SKM-1 treated with dmso at 0.1 percent for 144 hours (cell line): Measurements from ENCODE around the gene RTN4RL1.

Experiments used
- DNase-seq: peaks from one replicate; lab custom pipeline; 2025; ENCODE audit not compliant: unreplicated experiment; lab: John Stamatoyannopoulos, UW

The RTN4RL1 gene, protein sequence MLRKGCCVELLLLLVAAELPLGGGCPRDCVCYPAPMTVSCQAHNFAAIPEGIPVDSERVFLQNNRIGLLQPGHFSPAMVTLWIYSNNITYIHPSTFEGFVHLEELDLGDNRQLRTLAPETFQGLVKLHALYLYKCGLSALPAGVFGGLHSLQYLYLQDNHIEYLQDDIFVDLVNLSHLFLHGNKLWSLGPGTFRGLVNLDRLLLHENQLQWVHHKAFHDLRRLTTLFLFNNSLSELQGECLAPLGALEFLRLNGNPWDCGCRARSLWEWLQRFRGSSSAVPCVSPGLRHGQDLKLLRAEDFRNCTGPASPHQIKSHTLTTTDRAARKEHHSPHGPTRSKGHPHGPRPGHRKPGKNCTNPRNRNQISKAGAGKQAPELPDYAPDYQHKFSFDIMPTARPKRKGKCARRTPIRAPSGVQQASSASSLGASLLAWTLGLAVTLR

DNA sequence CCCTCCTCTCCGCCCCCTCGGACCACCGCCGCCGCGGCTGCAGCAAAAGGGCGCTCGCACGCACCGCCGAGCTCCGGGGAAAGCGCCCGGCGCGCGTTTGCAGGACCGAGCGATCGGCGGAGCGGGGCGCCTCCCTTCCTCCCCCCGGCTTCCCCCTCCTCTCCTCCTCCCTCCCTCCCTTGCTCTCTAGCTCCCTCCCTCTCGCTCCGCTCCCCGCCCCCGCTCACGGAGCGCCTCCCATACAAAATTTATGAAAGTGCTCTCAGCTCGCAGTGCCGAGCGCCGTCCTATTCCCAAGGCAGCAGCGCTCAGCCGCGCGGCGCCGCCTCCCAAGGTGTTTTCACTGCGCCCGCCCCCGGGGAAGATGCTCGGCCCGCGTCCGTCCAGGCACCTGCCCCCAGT is at the start of gene RTN4RL1:
TSS of gene RTN4RL1 (minus strand) at position 115 of the 402 bp plus-strand sequence. CDS start 469 bp downstream, outside the sequence.
- no peak for DNase-seq

DNA sequence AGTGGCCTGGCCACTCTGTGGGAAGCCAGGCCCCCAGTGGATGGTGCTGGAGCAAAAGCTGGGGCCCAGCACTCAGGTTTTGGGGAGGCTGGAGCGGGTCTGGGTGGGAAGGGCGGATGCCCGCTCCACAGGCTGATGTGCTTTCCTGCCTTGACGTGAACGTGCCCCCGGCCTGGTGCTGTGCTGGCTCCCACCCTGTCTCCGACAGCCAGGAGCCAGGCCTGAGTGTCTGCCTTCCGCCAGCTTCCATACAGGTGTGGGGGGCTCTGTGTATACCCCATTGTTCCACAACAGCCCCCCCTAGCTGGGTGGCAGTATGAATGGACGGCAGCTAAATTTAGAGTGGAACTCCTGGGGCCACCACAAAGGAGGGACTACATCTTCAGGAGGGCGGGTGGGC is 49.8 kb upstream of the RTN4RL1 start:
- no peak for DNase-seq

DNA sequence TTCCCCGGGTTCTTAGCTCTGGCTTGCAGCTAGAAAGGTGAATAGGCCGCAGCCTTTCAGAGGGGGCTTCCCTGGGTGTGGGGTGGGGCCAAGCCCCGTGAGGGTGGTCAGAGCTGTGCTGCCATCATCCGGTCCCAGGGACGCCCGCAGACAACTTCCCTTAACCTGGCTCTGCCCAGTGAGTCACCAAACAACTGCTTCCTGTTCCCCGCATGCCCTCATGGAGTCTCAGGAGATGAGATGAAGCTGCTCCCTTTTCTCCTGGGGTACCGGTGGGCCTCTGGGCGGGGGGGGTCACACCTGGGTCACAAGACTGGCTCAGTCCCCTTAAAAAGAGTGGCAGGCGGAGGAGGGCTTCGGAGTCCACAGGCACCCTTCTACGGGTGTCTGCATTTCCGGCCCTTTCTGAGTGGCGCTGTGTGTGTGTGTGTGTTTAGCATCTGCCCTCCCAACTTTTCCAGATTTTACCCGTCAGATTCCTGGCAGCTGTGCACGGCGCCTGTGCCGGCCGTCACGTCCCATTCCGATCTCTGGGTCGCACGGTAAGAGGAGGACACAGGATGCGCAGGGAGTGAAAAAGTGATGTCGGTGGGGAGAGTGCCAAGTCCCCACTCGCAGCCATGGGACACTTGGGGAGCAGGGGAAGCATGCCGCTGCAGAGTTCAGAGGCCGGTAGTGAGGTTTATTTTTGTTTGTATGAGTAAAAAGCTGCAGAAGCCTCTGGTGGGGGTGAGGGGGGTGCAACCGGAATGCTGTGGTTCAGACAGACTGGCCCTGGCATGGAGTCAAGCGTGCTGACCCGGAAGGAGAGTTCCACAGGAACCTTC is 46.5 kb upstream of the RTN4RL1 start:
- DNase-seq, result no peak

DNA sequence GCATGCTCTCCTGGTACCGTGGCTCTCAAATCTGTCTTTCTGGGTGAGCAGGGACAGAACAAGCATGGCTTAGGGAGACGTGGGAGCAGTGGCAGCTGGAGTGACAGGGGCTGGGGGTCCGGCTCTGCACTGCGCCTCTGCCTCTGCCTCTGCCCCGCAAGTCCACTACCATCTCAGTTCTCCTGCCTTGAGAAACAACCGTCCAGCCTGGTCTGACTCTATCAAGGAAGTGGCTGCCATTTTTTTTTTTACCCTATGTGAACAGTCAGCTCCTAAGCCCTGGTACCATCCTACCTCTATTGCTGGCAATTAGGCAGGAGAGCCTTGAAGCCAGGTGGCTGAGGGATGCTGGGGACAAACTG is 45.9 kb upstream of the RTN4RL1 start:
- DNase-seq, result no peak

DNA sequence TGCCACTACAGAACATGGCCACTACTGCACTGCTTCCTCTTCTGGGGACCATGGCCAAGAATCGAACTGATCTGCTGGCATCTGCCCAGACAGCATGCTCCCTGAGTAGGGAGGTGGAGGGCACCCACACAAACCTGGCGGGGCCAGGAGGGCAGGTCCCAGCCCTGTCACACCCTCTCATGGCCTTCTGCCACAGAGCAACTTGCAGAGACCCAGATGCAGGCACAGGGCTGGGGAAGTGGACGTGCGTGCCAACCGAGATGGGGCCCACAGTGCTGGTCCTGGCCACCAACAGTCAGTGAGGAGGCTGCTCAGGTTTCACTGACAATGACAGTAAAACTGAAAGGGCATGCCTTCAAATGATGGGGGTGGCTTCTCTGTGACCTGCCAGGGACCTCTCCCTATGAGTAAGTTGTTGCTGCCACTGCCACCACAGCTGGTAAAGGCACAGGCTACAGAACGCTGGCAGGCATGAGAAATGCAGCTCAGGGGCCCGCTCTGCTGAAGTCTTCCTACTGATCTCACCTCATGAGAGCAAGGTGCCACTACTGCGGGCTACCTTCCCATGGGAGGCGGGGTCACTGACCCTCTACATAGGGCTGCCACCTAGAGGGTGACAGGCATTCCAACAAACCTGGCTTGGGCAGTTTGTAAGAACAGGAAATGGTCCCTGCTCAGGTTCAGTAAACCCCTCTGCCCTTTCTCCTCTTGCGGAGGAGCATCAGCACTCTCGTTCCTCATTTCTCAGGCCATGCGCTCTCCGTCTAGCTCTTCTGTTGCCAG is 45.3 kb upstream of the RTN4RL1 start:
- DNase-seq, result no peak

DNA sequence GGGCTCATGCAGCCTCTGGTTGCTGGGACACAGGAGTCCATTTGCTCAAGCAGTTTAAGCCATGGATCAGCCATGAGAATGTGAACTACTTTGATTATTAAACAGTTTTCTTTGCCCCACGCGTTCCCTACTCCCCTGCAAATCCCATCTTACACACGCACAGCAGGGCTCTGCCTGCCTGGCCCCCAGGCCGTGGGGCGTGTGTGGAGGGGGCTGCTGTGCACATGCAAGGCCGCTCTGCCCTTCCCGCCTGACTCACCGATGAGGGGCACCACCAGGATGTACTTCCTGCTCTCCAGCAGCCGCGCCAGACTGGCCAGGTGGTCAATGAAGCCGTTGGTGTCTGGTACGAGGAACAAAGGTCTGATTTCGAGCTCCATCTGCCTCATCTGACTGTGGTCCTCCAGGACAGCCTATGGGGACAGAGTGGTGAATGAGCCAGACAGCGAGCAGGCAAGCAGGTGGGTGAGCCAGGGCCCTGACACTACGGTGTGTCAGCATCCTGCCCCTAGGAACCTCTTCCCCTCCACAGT is 43.5 kb upstream of the RTN4RL1 start:
- no peak for DNase-seq

DNA sequence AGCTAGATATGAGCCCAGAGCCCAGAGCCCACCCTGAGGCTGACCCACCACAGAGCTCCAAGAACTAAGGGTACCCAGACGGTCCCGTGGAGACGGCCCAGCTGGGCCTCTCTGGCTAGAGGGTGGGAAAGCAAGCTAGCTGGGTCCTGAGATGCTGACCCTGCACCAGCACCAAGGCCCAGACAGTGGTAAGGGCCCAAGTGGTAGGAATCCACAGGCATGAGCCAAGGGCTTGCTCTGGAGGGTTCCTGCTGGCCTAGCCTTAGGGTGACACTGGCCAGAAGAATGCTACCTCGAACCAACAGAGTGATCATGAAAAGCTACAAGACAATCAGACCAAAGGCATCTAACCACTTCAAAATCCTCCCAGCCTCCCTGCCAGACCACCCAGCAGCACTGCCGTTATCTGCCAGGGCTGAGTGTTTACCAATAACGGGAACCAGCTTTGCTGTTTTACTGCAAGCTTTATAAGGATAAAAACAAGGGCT is 42.9 kb upstream of the RTN4RL1 start:
- no peak for DNase-seq

DNA sequence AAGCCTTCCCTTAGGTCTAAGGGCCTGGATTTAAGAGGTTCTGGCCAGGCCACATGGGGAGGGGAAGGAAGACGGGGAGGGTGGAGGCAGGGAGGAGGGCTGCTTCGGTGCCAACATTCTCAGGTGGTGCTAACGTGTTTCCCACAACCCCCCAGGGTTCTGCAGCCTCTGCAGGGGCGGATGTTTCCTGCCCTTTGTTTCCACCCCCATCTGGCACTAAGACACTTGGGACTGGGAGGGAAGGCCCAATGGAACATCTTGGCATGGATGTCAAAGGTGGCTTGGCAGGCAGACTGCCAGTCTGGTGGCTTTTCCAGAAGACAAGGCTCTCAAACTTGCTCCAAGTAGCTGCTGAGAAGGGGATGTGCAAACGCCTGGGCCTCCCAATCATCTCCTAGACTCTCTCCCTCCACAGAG is 42.5 kb upstream of the RTN4RL1 start:
- DNase-seq, result no peak

DNA sequence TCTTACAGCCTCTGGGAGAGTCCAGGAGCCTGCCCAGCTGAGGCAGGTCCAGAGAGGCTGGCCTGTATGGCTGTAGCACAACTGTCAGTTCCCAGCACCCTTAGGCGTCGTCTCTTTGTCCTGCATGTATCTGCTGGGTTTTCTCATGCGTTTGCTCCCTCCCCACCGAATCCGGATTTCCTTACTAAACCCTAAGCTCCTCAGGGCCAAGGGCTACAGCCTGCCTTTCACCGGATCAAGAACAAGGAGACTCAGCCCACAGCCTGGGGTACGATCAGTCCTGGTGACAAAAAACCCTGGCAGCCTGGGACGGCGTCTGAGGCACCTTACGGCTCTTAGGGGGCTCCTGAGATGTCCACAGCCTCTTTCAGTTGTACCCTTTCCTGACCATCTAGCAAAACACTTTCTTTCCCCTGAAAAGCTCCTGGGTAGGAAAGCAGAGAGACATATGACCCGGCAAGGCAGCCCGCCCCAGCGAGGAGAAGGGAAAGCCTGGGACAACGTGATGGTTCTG is 42.0 kb upstream of the RTN4RL1 start:
- DNase-seq, result no peak

DNA sequence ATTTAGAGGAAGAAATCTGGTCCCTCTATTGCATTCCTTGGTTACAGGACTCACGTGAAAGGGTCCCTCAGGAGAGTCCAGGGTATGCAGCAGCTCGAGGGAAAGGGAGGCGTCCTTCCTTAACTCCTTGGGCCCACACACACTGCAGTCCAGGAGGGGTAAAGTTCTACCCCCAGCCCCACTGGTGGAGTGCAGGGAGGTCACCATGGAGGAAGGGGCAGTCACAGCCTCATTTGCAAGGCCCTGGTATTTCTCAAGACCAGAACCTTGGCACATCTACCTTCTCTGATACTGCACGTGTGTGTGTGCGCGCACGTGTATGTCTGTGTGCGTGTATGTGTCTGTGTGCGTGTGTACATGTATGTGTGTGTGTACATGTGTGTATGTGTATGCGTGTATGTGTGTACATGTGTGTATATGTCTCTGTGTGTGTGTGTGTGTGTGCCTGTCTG is 40.8 kb upstream of the RTN4RL1 start:
- no peak for DNase-seq

DNA sequence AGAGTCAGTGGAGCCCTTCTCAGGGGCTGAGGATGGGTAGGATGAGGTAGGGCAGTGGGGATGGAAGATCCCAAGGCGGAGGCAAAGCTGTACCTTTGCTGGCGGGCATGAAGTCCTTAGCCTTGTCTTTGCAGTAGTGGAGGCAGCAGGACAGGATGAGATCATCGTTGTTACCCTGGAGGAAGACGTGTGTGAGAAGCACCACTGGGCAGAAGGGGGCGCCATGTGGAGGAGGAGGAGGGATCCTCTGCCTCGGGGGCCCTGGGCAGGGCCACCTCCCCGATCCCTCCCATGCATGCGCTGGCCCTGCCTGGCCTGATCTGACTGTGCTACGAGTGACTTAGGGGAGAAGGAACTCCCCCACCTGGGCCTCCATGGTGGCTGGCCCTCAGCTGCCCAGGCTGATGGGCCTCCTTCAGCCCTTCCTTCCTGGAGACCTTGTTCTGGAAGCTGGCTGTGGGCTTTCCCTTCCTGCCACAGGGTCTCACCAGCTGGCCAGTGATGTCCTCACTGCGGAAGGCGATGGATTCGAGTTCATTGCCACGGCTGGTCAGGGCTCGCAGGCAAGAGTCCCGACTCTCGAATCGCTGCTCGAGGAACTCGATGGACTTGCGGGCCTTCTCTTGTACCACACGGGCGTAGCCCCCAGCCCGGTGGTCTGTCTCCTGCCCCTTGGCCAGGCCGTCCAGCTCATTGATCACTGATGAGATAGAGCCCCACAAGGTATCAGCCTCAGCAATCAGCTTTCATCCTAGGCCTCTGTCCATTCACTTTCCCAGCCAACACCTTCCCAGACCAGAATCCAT is 40.0 kb upstream of the RTN4RL1 start:
- no peak for DNase-seq

DNA sequence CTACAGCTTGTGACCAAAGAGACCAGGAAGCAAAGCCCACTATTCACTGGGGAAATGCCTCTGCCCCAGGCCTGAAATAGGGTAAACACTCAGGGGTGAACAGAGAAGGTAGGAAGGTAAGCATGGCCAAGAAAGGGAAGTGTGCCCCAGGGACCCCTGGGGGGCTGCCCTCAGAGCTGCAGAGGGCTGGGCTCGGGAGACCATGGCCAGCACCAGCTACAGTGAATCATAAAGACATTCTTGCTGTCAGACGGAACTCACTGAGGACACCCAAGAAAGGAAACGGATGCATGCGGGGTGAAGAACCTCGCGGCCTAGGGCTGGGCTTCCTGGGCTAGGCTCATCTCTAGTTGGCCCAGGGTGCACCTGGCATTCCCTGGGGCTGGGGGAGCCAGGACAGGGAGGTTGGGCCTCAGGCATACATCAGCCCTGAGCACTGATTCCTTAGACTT is 39.4 kb upstream of the RTN4RL1 start:
- no peak for DNase-seq

DNA sequence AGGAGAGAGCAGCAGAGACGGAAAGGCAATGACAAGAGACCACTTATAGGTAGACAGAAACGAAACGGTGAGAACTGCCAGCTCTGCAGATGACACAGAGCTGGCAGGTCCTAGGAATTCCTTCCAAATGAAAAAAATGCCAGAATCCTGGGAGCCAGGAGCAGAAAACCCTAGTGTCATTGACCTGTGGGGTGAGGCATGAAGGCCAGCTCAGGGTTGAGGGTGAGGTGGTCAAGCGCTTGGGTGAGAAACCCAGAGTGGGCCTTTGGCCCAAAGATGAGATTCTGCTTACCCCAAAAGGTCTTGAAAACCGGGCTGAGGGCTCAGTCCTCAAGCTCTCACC is 39.0 kb upstream of the RTN4RL1 start:
- no peak for DNase-seq

DNA sequence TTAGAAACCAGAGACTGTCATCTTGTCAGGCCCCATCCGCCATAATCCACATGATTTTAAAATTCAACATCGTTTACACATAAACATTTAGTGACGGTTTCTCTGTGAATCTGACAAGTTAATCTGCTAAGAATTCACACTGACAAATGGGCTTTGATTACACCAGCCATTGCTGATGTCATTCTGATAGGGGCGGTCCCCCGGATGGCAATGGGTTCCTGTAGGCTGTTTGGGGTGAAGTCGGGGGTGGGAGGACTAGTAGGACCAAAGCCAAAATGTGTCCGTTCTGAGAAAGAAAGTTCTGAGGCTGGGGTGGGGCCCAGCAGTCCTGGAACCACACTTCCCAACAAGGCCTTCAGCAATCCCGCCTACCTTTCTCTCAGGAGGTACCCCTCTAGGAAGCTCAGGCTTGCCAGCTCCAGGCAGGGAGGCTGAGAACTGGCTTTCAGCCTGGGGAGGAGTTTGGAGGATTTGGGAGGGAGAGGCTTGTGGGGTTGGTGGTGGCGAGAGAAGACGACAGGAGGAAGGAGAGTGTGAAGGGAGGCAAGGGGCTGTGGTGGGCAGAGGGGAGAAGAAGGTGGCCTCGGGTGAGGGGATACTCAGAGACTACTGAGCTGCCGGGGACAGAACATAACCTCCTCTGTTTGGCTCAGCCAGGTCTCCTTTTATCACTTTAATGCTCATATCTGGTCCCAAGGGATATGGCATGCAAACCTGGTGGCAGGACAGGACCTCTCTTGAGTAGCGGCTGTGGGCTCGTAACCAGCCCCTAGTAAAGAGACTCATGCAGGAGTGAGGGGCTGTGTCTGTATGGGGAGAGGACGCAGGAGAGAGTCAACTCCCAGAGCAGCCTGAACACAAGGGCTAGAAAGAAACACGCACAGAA is 38.4 kb upstream of the RTN4RL1 start:
- DNase-seq, result no peak

DNA sequence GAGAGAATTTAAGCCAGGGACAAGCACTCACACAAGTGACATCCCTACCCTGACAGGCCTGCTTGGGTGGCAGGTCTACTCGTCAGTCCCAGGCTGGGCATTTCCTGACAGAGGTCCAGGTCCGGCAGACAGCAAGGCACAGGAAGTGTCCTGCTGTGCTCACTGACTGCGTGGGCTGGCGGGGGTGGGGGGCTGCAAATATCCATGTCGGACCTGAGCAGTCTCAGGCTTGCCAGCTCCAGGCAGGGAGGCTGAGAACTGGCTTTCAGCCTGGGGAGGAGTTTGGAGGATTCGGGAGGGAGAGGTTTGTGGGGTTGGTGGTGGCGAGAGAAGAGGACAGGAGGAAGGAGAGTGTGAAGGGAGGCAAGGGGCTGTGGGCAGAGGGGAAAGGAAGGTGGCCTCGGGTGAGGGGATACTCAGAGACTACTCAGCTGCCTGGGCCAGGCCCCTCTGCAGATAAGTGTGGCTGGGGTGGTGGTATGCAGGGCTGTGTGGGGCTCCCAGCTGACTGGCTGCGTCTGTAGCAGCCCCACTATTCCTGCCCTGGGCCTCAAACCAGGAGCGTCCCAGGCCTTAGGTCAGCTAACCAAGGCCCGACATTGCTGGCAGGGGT is 37.5 kb upstream of the RTN4RL1 start:
- DNase-seq, result no peak

DNA sequence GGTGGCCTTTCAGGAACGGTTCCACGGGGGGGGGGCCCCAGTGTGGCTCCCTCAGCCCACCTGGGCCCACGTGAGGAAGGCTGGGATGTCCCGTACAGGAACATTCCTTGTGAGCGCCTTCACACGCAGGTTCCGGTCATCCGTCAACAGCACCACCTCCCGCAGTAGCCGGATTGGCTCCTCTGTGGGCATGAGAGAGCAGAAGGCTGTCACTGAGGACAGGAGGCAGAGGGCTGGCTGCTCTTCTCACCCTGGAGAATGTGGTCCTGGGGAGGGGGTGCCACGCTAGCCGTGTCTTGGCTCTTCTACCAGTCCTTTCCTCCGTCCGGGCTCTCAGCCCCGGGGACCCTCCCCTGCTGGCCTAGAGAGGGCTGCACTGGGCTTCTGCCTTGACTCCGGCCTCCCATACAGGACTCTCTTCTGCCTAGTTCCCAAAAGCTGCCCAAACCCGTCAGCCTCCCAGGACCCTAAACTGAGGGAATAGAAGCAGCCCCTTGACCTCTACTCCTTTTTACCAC is 36.4 kb upstream of the RTN4RL1 start:
- no peak for DNase-seq

DNA sequence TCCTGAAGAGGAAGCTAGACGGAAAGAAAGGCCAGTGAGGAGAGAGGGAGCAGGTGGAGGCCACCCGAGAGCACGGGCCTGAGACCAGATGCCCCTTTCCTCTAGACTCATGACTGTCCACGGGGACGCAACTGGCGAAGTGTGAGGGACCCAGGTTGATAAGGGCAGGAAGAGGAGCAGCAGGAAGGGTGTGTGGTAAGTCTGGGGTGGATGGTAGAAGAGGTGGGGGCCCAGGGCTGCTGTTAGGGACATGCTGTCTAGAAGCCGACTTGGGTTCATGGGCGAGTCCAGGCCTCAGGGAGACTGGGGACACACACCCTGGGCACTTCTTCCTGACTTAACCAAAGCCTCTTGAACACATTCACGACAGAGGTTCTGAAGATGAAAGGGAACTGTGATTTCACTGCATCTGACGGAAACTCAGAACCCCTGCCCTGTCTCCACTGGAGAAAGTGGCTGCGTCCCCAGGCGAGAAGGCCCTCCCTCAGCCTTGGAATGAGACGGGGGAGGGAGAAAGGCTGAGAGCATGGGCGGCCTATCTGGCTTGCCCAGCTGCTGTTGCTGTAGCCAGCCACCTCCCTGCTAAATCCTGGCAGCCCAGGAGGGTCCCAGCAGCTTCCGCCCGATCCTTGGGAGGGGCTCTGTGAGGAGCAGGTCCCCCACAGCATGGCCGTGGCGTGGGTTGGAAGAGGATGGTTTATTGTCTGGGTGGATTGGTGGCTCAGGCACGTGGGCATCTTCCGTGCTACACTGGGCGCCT is 35.7 kb upstream of the RTN4RL1 start:
- no peak for DNase-seq

DNA sequence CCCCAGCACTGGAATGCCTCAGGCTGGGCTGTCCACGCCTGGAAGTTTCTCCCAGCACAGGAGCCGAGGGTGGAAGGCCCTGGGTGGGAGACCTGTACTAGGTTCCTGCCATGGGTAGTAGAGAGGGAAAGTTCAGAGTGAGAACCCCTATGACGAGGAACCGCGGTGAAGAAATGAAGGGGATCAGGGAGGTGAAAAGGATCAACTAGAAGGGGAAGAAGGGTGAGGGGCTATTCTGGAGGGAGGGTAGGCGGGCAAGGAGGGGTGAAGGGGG is 35.2 kb upstream of the RTN4RL1 start:
- DNase-seq, result no peak
